Naive thymus-derived CD4-positive, alpha-beta T cell (primary cell): Measurements from ENCODE around the gene SH3RF3. TPM values are rescaled to one million over a fixed set of nuclear protein-coding genes. Genes with fewer than 3 reads are reported as not detected.

Experiments
- ATAC-seq: fragments of 150-1000 bp; cut with Tn5 transposase; 2 replicates; pipeline ENCODE4 v1.10.0; 2021; ENCODE audit warnings: mild to moderate bottlenecking, moderate library complexity
- CTCF ChIA-PET: fragments of 350-600 bp; sonication (Branson Sonifier 250); formaldehyde crosslinking; loops from one replicate; lab custom pipeline; 2021; ENCODE audit warnings: antibody characterized with exemption; lab: Charles Lee
- POLR2A ChIA-PET: fragments of 350-600 bp; sonication (Branson Sonifier 250); formaldehyde crosslinking; loops from one replicate; lab custom pipeline; 2021; ENCODE audit warnings: antibody characterized with exemption, inconsistent platforms; lab: Charles Lee
- DNase-seq, 9 donors: peaks; one replicate each; pipeline versions ENCODE4 v3.0.0 to v3.0.0-alpha.2; 2020 to 2022; ENCODE audit warnings: mixed read lengths in 1 of 9
- H3K27ac ChIP-seq: one replicate; pipeline ENCODE4 v1.7.0; 2013; ENCODE audit warnings: mild to moderate bottlenecking, low read depth, low read length, moderate library complexity
- H3K27me3 ChIP-seq, 2 donors: one replicate each; pipeline ENCODE4 v1.7.0; 2013; ENCODE audit warnings: low read length in 2 of 2, mild to moderate bottlenecking in 2 of 2, moderate library complexity in 2 of 2; ENCODE audit not compliant: control insufficient read depth in 2 of 2, insufficient read depth in 2 of 2
- H3K36me3 ChIP-seq, 3 experiments: 1 replicate in 2 of 3; 2 replicates in 1 of 3; pipeline ENCODE4 v1.7.0; 2013; ENCODE audit warnings: low read length in 3 of 3, mild to moderate bottlenecking in 3 of 3, moderate library complexity in 1 of 3; ENCODE audit not compliant: insufficient read depth in 3 of 3, control insufficient read depth in 2 of 3
- H3K4me1 ChIP-seq, 2 donors: one replicate each; pipeline ENCODE4 v1.7.0; 2013; ENCODE audit warnings: low read length in 2 of 2, mild to moderate bottlenecking in 2 of 2, moderate library complexity in 1 of 2; ENCODE audit not compliant: control insufficient read depth in 2 of 2, insufficient read depth in 2 of 2
- H3K4me3 ChIP-seq: 2 replicates; pipeline ENCODE4 v1.7.0; 2013; ENCODE audit warnings: mild to moderate bottlenecking, low read length
- H3K9me3 ChIP-seq, 3 experiments: 1 replicate in 2 of 3; 2 replicates in 1 of 3; pipeline ENCODE4 v1.7.0; 2013; ENCODE audit warnings: low read length in 3 of 3; ENCODE audit not compliant: control insufficient read depth in 2 of 3
- H3K27ac Mint-ChIP-seq, 9 donors: one replicate each; pipeline ENCODE4 v1.8.0; 2020 to 2022; ENCODE audit warnings: mixed read lengths in 9 of 9, mild to moderate bottlenecking in 8 of 9, moderate library complexity in 5 of 9, inconsistent platforms in 2 of 9
- H3K27me3 Mint-ChIP-seq, 5 donors: one replicate each; pipeline ENCODE4 v1.8.0; 2021 to 2022; ENCODE audit warnings: mixed read lengths in 5 of 5, mild to moderate bottlenecking in 1 of 5
- H3K36me3 Mint-ChIP-seq, 5 donors: one replicate each; pipeline ENCODE4 v1.8.0; 2020 to 2022; ENCODE audit warnings: mixed read lengths in 5 of 5, mild to moderate bottlenecking in 3 of 5, inconsistent platforms in 1 of 5
- H3K4me1 Mint-ChIP-seq, 7 donors: one replicate each; pipeline ENCODE4 v1.8.0; 2020 to 2022; ENCODE audit warnings: mixed read lengths in 7 of 7, mild to moderate bottlenecking in 3 of 7, inconsistent platforms in 1 of 7
- H3K4me3 Mint-ChIP-seq, 10 donors: one replicate each; pipeline ENCODE4 v1.8.0; 2020 to 2022; ENCODE audit warnings: mild to moderate bottlenecking in 10 of 10, mixed read lengths in 10 of 10, moderate library complexity in 6 of 10, inconsistent platforms in 2 of 10
- H3K9me3 Mint-ChIP-seq, 11 donors: one replicate each; pipeline ENCODE4 v1.8.0; 2020 to 2022; ENCODE audit warnings: mixed read lengths in 11 of 11, mild to moderate bottlenecking in 4 of 11, inconsistent platforms in 1 of 11, moderate library complexity in 1 of 11
- intact Hi-C, 2 donors: fragments of 100-400 bp; cut with micrococcal nuclease; formaldehyde crosslinking; loops; one replicate each; pipeline ENCODE4 v1.15.1; 2023
- polyA plus RNA-seq, 2 donors: library from polyadenylated mRNA; unstranded; fragments of 300-500 nt; fragmentation: Illumina TruSeq; gene quantifications; one replicate each; pipeline ENCODE4 v1.2.3, GENCODE V29; 2021
- total RNA-seq, 6 experiments: library from RNA in 5 of 6; stranded (reverse) in 5 of 6; gene quantifications; 1 replicate in 5 of 6; 2 replicates in 1 of 6; pipeline ENCODE4 v1.2.3 and lab custom pipeline; 2021 to 2026

Gene SH3RF3
- total and polyA plus RNA-seq, 7 experiments from 2014 or later = 0.19 to 11.5 (median 4.8) TPM

DNA sequence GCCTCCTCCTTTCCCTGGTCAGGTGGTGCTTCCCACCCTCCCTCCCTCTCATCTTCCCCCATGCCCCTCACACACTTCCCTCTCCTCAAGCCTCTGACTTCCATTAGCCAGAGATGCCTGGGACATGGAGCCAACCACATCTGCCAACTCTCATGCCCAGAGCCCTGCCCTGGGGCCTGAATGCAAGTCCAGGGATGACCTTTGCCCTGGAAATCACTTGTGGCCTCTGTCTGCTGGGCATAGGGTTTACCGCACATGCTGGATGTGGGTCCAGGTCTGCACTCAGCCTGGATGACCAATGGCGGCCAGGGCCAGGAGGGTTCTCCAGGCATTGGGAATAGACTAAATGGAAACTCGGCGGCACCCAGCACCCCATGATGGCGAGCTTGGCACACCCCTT, 385.9 kb downstream of the SH3RF3 start:
- no peak for DNase-seq
- no peaks in the 10 kb centered on the region for H3K9me3 Mint-ChIP-seq
- H3K36me3 Mint-ChIP-seq = no peaks in the 10 kb centered on the region
- ATAC-seq = no peak
- no peak overlapping the region for H3K4me3 Mint-ChIP-seq
- H3K27ac ChIP-seq = no peak overlapping the region
- no peaks in the 10 kb centered on the region for H3K36me3 ChIP-seq
- peaks cover 0 to 7% (median 3%) of the 10 kb centered on the region in 7 donors for H3K4me1 Mint-ChIP-seq
- intact Hi-C loops = loop anchor here (5.0 to 10.0 kb wide), 2 partner anchors 170 to 728 kb away; partner anchors contain the start of gene CCDC138 (in 1 of the 2)
- ChIA-PET POLR2A (no interaction called here), CTCF (no interaction called here)
- no peak overlapping the region for H3K4me3 ChIP-seq
- H3K4me1 ChIP-seq = peaks cover 0 to 2% of the 10 kb centered on the region in 2 donors
- H3K9me3 ChIP-seq = no peaks in the 10 kb centered on the region
- no peaks in the 10 kb centered on the region for H3K27me3 ChIP-seq
- H3K27ac Mint-ChIP-seq = no peak overlapping the region
- no peaks in the 10 kb centered on the region for H3K27me3 Mint-ChIP-seq

DNA sequence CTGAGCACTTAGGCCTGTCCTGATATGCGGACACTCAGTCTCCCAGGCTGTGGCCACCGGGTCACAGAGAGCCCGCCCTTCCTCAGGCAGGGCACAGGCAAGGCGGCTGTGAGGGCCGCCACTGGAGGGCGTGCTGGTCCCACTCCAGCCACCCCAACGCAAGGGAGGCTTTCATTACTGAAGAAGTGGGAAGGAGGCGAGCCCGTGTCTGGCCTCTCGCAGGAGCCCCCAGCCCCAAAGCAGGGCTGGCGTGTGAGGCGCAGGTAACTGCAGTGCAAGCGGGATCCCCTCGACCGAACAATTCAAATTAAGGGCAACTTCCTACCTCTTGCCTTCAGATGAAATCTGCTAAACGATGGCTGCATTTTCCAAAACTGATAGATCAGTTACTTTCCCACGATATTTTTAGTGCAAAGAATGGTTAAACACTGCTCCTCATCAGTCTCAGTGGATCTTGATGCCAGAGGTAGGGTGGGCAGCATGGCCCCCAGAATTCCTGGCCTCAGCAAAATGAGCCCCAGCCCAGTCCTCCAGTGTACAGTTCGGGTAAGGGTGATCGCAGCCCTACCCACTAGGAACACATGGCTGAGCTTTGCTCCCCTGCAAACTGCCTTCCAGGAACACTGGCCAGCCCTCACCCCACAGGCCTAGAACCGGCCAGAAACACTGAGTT, 387.6 kb downstream of the SH3RF3 start:
- CTCF ChIA-PET = no interaction called here

GRCh38 chr2:109517118-109517889, 388.3 kb downstream of the SH3RF3 start:
- H3K4me1 ChIP-seq = no peaks in the 10 kb centered on the region
- H3K27me3 Mint-ChIP-seq = no peaks in the 10 kb centered on the region
- no peaks in the 10 kb centered on the region for H3K9me3 Mint-ChIP-seq
- no peaks in the 10 kb centered on the region for H3K36me3 Mint-ChIP-seq
- H3K27ac ChIP-seq = no peak overlapping the region
- ChIA-PET CTCF (no interaction called here), POLR2A (no interaction called here)
- H3K36me3 ChIP-seq = no peaks in the 10 kb centered on the region
- DNase-seq = no peak
- no peaks in the 10 kb centered on the region for H3K9me3 ChIP-seq
- H3K4me3 ChIP-seq = no peak overlapping the region
- no peak overlapping the region for H3K27ac Mint-ChIP-seq
- ATAC-seq = no peak
- intact Hi-C loops = loop anchor here in 1 of 2 donors (10.0 kb wide), 1 partner anchor 173 kb away; no protein-coding TSS in a partner anchor
- no peak overlapping the region for H3K4me3 Mint-ChIP-seq
- H3K27me3 ChIP-seq = no peaks in the 10 kb centered on the region
- peaks cover 0 to 7% (median 0%) of the 10 kb centered on the region in 7 donors for H3K4me1 Mint-ChIP-seq

More for the DNA sequence above, 387.6 kb downstream of the SH3RF3 start:
- ATAC-seq (no peak), DNase-seq (no peak)
- Histone ChIP-seq H3K27ac (no peak overlapping the region), H3K36me3 (no peaks in the 10 kb centered on the region), H3K27me3 (no peaks in the 10 kb centered on the region), H3K4me1 (no peaks in the 10 kb centered on the region), H3K9me3 (no peaks in the 10 kb centered on the region), H3K4me3 (no peak overlapping the region)
- intact Hi-C loops = loop anchor here in 1 of 2 donors (10.0 kb wide), 1 partner anchor 172 kb away; no protein-coding TSS in a partner anchor
- no peaks in the 10 kb centered on the region for H3K36me3 Mint-ChIP-seq
- no peaks in the 10 kb centered on the region for H3K9me3 Mint-ChIP-seq
- H3K4me1 Mint-ChIP-seq = peaks cover 0 to 7% (median 0%) of the 10 kb centered on the region in 7 donors
- H3K4me3 Mint-ChIP-seq = no peak overlapping the region
- H3K27me3 Mint-ChIP-seq = no peaks in the 10 kb centered on the region
- H3K27ac Mint-ChIP-seq = no peak overlapping the region
- POLR2A ChIA-PET = interaction anchor here (0.7 kb wide), 1 partner anchor 89 kb away, joined by 3 read pairs; no protein-coding TSS in a partner anchor

DNA sequence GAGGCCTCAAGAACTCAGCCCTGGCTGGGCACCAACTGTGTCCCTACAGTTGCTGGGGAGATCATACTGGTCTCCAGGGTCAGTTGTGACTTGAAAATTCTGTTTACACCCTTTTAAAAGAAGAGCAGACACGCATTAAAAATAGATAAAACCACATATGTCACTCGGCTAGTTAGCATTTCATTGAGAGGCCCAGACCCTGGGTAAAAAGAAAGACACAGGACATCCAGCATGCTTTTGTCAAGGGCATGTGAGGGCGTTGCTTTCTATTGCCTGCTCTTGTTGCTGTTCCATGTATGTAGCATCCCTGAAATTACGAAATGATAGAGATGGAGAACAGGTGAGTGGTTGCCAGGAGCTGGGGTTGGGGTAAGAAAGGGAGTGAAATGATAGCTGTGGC, 390.5 kb downstream of the SH3RF3 start:
- Histone ChIP-seq H3K27ac (no peak overlapping the region), H3K9me3 (no peaks in the 10 kb centered on the region), H3K4me1 (no peaks in the 10 kb centered on the region), H3K4me3 (no peak overlapping the region), H3K36me3 (no peaks in the 10 kb centered on the region), H3K27me3 (no peaks in the 10 kb centered on the region)
- no peak overlapping the region for H3K27ac Mint-ChIP-seq
- no peak for ATAC-seq
- ChIA-PET POLR2A (no interaction called here), CTCF (interaction anchor here (1.0 to 1.3 kb wide), 2 partner anchors 9 to 392 kb away, joined by 3 to 4 read pairs; no protein-coding TSS in a partner anchor)
- no peaks in the 10 kb centered on the region for H3K9me3 Mint-ChIP-seq
- no peaks in the 10 kb centered on the region for H3K36me3 Mint-ChIP-seq
- DNase-seq = no peak
- intact Hi-C loops = loop anchor here in 1 of 2 donors (10.0 kb wide), 1 partner anchor 175 kb away; no protein-coding TSS in a partner anchor
- no peak overlapping the region for H3K4me3 Mint-ChIP-seq
- no peaks in the 10 kb centered on the region for H3K4me1 Mint-ChIP-seq
- no peaks in the 10 kb centered on the region for H3K27me3 Mint-ChIP-seq

- H3K4me3 ChIP-seq = no peak overlapping the region
- intact Hi-C loops = no loop called here
- H3K9me3 Mint-ChIP-seq = no peaks in the 10 kb centered on the region
- no peak for DNase-seq
- H3K27ac Mint-ChIP-seq = no peak overlapping the region
- H3K4me1 Mint-ChIP-seq = no peaks in the 10 kb centered on the region
- POLR2A ChIA-PET = interaction anchor here (0.7 kb wide), 1 partner anchor 523 kb away, joined by 4 read pairs; no protein-coding TSS in a partner anchor
- H3K27me3 Mint-ChIP-seq = no peaks in the 10 kb centered on the region
- H3K27me3 ChIP-seq = no peaks in the 10 kb centered on the region
- H3K27ac ChIP-seq = no peak overlapping the region
- CTCF ChIA-PET = interaction anchor here (0.6 to 0.7 kb wide), 2 partner anchors 25 to 44 kb away, joined by 3 to 6 read pairs; no protein-coding TSS in a partner anchor
- H3K36me3 Mint-ChIP-seq = no peaks in the 10 kb centered on the region
- H3K36me3 ChIP-seq = no peaks in the 10 kb centered on the region
- no peaks in the 10 kb centered on the region for H3K9me3 ChIP-seq
- H3K4me3 Mint-ChIP-seq = no peak overlapping the region
- no peaks in the 10 kb centered on the region for H3K4me1 ChIP-seq
- no peak for ATAC-seq
These were observed 392.4 kb downstream of the SH3RF3 start for GRCh38 chr2:109521233-109522062.

DNA sequence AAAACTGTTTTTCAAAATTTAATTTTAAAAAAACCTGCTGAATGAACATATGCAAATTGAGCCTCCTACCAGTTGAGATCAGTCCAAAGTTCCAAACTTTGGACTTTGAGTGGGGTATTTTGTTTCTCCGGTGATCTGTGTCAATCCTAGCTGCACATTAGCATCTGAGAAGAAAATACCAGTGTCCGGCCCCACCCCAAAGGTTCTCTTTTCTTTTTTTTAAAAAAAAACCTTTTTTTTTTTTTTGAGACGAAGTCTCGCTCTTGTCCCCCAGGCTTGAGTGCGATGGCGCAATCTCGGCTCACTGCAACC, 393.0 kb downstream of the SH3RF3 start:
- no peaks in the 10 kb centered on the region for H3K36me3 ChIP-seq
- no peaks in the 10 kb centered on the region for H3K27me3 Mint-ChIP-seq
- intact Hi-C loops = no loop called here
- H3K4me1 ChIP-seq = no peaks in the 10 kb centered on the region
- ChIA-PET CTCF (interaction anchor here (0.6 kb wide), 1 partner anchor 43 kb away, joined by 6 read pairs; no protein-coding TSS in a partner anchor), POLR2A (interaction anchor here (0.7 kb wide), 1 partner anchor 523 kb away, joined by 4 read pairs; no protein-coding TSS in a partner anchor)
- no peaks in the 10 kb centered on the region for H3K9me3 ChIP-seq
- ATAC-seq (no peak), DNase-seq (no peak)
- no peak overlapping the region for H3K27ac ChIP-seq
- H3K4me3 Mint-ChIP-seq = no peak overlapping the region
- H3K36me3 Mint-ChIP-seq = no peaks in the 10 kb centered on the region
- H3K27me3 ChIP-seq = no peaks in the 10 kb centered on the region
- H3K9me3 Mint-ChIP-seq = no peaks in the 10 kb centered on the region
- H3K4me3 ChIP-seq = no peak overlapping the region
- H3K27ac Mint-ChIP-seq = no peak overlapping the region
- H3K4me1 Mint-ChIP-seq = no peaks in the 10 kb centered on the region
